ENCODE results near the gene SORT1.
"Not testable (repeated sequence)": the region's sequence is repeated elsewhere in the genome, so short reads cannot be mapped to it uniquely, and the experiment has no call there.

SORT1 gene

GRCh38 chr1:109295712-109296415 is 101.9 kb downstream of the SORT1 start:
- no peak for DNase-seq

- no peak for DNase-seq
Observed at GRCh38 chr1:109294481-109294880, 103.2 kb downstream of the SORT1 start.

GRCh38 chr1:109293026-109293425 is 104.7 kb downstream of the SORT1 start:
- no peak for DNase-seq

- DNase-seq: no peak
Observed at GRCh38 chr1:109292364-109292763, 105.4 kb downstream of the SORT1 start.

- no peak for DNase-seq
Observed at GRCh38 chr1:109290998-109291397, 106.7 kb downstream of the SORT1 start.

GRCh38 chr1:109290137-109290536 is 107.6 kb downstream of the SORT1 start:
- DNase-seq: no peak

- DNase-seq: not testable (repeated sequence)
Observed at GRCh38 chr1:109286762-109287161, 111.0 kb downstream of the SORT1 start.

GRCh38 chr1:109283748-109284600 is 113.7 kb downstream of the SORT1 start:
- DNase-seq: no peak

- DNase-seq: peak; percentile 96
Observed at GRCh38 chr1:109282952-109283747, 114.6 kb downstream of the SORT1 start, which contains the start of gene PSRC1. Gene PSRC1 (minus strand): TSS chr1:109283145.

GRCh38 chr1:109282497-109282951 is 115.2 kb downstream of the SORT1 start:
- DNase-seq: no peak

GRCh38 chr1:109281680-109282496 is 115.8 kb downstream of the SORT1 start:
- no peak for DNase-seq

GRCh38 chr1:109280862-109281261 is 116.9 kb downstream of the SORT1 start:
- DNase-seq: no peak

GRCh38 chr1:109279615-109280278 is 118.0 kb downstream of the SORT1 start:
- no peak for DNase-seq

GRCh38 chr1:109277434-109278204 is 120.1 kb downstream of the SORT1 start:
- DNase-seq: peak; percentile 67

GRCh38 chr1:109275706-109276345 is 121.9 kb downstream of the SORT1 start:
- DNase-seq: no peak

- DNase-seq: peak; percentile 32
Observed at GRCh38 chr1:109274533-109275476, 122.9 kb downstream of the SORT1 start.

GRCh38 chr1:109273570-109274288 is 124.0 kb downstream of the SORT1 start:
- DNase-seq: no peak

- DNase-seq: no peak
Observed at GRCh38 chr1:109272831-109273547, 124.7 kb downstream of the SORT1 start.
